Psoas muscle (tissue), 8 donors: ENCODE results near the gene MARK2. TPM values are rescaled to one million over a fixed set of nuclear protein-coding genes. Genes with fewer than 3 reads are reported as not detected.

Experiments used
- ATAC-seq, 4 donors: fragments of 200-7000 bp; cut with Tn5 transposase; one replicate each; pipeline ENCODE4 v1.9.1; 2020; ENCODE audit warnings: moderate library complexity in 3 of 4, mild to moderate bottlenecking in 2 of 4
- DNase-seq, 2 donors: peaks; one replicate each; pipeline ENCODE4 v3.0.0-alpha.2; 2020
- H3K27ac ChIP-seq: fragments of 200-600 bp; one replicate; pipeline ENCODE4 v1.8.0; 2022
- H3K27me3 ChIP-seq, 3 donors: fragments of 200-600 bp in 1 of 3; one replicate each; pipeline versions ENCODE4 v1.6.1 to v1.8.0; 2013 to 2022; ENCODE audit warnings: low read length in 2 of 3, mild to moderate bottlenecking in 2 of 3, moderate library complexity in 1 of 3; ENCODE audit not compliant: insufficient read depth in 3 of 3
- H3K36me3 ChIP-seq, 2 donors: fragments of 200-600 bp in 1 of 2; one replicate each; pipeline versions ENCODE4 v1.6.1 to v1.8.0; 2013 to 2022; ENCODE audit warnings: low read depth in 1 of 2, mild to moderate bottlenecking in 1 of 2, moderate library complexity in 1 of 2; ENCODE audit not compliant: insufficient read depth in 1 of 2
- H3K4me1 ChIP-seq: fragments of 200-600 bp; one replicate; pipeline ENCODE4 v1.8.0; 2022
- H3K4me3 ChIP-seq: fragments of 200-600 bp; one replicate; pipeline ENCODE4 v1.8.0; 2022; ENCODE audit warnings: mild to moderate bottlenecking
- H3K9me3 ChIP-seq: fragments of 200-600 bp; one replicate; pipeline ENCODE4 v1.8.0; 2022
- WGBS, 3 donors: extraction: QIAGEN DNeasy Blood & Tissue Kit; methylation state at CpG; one replicate each; pipeline versions ENCODE4 v1.1.6 to v1.1.7; 2013; 5-methylcytosine and 5-hydroxymethylcytosine counted together
- intact Hi-C, 2 donors: fragments of 100-400 bp; cut with DNase I; formaldehyde crosslinking; loops; one replicate each; pipeline versions ENCODE4 v1.11.0 to v1.14.2; 2022
- polyA plus RNA-seq, 3 donors: library from polyadenylated mRNA; stranded (reverse); fragments of 200-250 nt; gene quantifications; one replicate each; pipeline ENCODE4 v1.2.3, GENCODE V29; 2013
- total RNA-seq, 4 donors: library from RNA; stranded (reverse); fragmentation: NEBNext Ultra II Directional in 2 of 4; extraction: Animal tissue kit (Norgen Biotek cat#: 25700) in 2 of 4; gene quantifications; one replicate each; pipeline versions ENCODE4 v1.2.1 to v1.2.4, GENCODE V29; 2021 to 2023
- TF ChIP-seq, protein P1 (sequence below): fragments of 200-600 bp; IDR thresholded peaks from one replicate; pipeline ENCODE4 v1.8.0; 2022; ENCODE audit warnings: antibody characterized with exemption
- donor health status: healthy with polysubstance abuse.
- donor health status: DM: no; HTN: no; CAD: no; lungs with moderate emphysema.
- donor health status: Bipolar disorder and iron deficiency.
- donor health status: healthy.
- donor health status: DM: yes; HTN: yes; CAD: no.
- donor health status: DM: no; HTN: no; CAD: no.
- donor health status: DM: no; HTN: no; CAD: no.
- donor health status: DM: yes; HTN: yes; CAD: no.

Gene MARK2
- total and polyA plus RNA-seq, 7 donors, result 11.7 to 24.9 (median 22.2) TPM

GRCh38 chr11:63945477-63946163 is 106.7 kb downstream of the MARK2 start:
- DNase-seq, result peak; percentile 71 to 84
- Histone ChIP-seq H3K9me3 (no peaks in the 10 kb centered on the region), H3K36me3 (peaks cover 0 to 38% of the 10 kb centered on the region in 2 donors), H3K4me1 (peaks cover 22% of the 10 kb centered on the region), H3K27me3 (no peaks in the 10 kb centered on the region), H3K4me3 (peak overlapping the region; percentile 37), H3K27ac (peak overlapping the region; percentile 85)
- ATAC-seq, result peak; percentile 84 to 92 (median 88)
- TF ChIP-seq, protein P1, sequence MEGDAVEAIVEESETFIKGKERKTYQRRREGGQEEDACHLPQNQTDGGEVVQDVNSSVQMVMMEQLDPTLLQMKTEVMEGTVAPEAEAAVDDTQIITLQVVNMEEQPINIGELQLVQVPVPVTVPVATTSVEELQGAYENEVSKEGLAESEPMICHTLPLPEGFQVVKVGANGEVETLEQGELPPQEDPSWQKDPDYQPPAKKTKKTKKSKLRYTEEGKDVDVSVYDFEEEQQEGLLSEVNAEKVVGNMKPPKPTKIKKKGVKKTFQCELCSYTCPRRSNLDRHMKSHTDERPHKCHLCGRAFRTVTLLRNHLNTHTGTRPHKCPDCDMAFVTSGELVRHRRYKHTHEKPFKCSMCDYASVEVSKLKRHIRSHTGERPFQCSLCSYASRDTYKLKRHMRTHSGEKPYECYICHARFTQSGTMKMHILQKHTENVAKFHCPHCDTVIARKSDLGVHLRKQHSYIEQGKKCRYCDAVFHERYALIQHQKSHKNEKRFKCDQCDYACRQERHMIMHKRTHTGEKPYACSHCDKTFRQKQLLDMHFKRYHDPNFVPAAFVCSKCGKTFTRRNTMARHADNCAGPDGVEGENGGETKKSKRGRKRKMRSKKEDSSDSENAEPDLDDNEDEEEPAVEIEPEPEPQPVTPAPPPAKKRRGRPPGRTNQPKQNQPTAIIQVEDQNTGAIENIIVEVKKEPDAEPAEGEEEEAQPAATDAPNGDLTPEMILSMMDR, result peak; percentile 77
- 15 to 26% (median 19%) methylated on average over 14 of the region's 14 CpGs for WGBS, 3 donors
- intact Hi-C loops, result loop anchor here (1.0 to 5.0 kb wide), 5 partner anchors 27 to 178 kb away; partner anchors contain the start of genes ZFTA (in 2 of the 2) and MARK2 (in 1 of the 2)

- intact Hi-C loops, result no loop called here
- TF ChIP-seq, protein P1, result no peak
- Histone ChIP-seq H3K36me3 (peaks cover 3 to 75% of the 10 kb centered on the region in 2 donors), H3K9me3 (no peaks in the 10 kb centered on the region), H3K4me3 (no peak overlapping the region), H3K27me3 (no peaks in the 10 kb centered on the region), H3K27ac (no peak overlapping the region), H3K4me1 (no peaks in the 10 kb centered on the region)
- ATAC-seq (no peak), DNase-seq (no peak)
- whole genome bisulfite sequencing, 3 donors, result 83 to 85% (median 83%) methylated on average over 20 of the region's 20 CpGs
Measured at GRCh38 chr11:63951779-63952536, 113.0 kb downstream of the MARK2 start.

DNA sequence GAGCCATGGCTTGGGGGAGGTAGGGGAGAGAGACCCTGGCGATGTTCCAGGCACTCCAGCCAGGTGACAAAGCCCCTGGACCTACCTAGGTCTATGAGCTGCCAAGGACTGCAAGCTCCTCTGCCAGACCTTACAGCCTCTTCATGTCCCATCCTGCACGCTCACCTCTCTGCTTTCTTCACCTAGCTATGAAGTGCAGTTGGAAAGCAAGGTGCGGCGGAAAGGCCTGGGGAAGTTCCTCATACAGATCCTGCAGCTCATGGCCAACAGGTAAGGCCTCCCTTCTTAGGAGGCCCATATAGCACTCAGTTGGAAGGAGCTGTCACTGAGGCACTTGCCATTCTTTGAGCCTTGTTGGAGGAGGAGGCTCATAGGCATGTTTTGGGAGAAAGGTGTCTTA is 113.7 kb downstream of the MARK2 start:
- Histone ChIP-seq H3K4me3 (no peak overlapping the region), H3K27me3 (no peaks in the 10 kb centered on the region), H3K36me3 (peaks cover 3 to 69% of the 10 kb centered on the region in 2 donors), H3K4me1 (no peaks in the 10 kb centered on the region), H3K27ac (no peak overlapping the region), H3K9me3 (no peaks in the 10 kb centered on the region)
- intact Hi-C loops, result no loop called here
- ATAC-seq (no peak), DNase-seq (no peak)
- TF ChIP-seq, protein P1, result no peak
- WGBS, 3 donors, result 96 to 100% (median 98%) methylated on average over 4 of the region's 4 CpGs

DNA sequence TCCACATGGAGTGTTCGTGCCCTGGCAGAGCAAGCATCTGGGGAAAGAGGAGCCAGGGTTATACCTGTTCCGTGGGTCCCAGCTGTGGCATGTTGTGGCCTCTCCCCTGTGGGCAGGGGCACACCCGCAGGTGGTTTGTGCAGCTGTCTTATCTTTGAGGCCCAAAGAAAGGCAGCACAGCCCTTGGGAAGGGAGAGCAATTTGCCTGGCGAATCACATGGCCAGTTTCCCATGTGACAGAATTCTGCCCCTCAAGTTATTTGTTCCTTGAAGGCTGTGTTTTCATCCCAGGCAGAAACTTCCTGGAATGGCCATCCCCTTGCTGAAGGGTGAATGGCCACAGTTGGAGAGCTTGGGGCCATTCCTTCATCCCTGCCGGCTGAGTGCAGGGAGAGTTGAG is 119.1 kb downstream of the MARK2 start:
- TF ChIP-seq, protein P1, result no peak
- ATAC-seq, result no peak
- whole genome bisulfite sequencing, 3 donors, result 86 to 90% (median 88%) methylated on average over 5 of the region's 5 CpGs
- no peaks in the 10 kb centered on the region for H3K9me3 ChIP-seq
- intact Hi-C loops, result no loop called here
- DNase-seq, result no peak
- no peaks in the 10 kb centered on the region for H3K27me3 ChIP-seq
- H3K4me3 ChIP-seq, result no peak overlapping the region
- no peak overlapping the region for H3K27ac ChIP-seq
- H3K4me1 ChIP-seq, result no peaks in the 10 kb centered on the region
- peaks cover 3 to 35% of the 10 kb centered on the region in 2 donors for H3K36me3 ChIP-seq

Other genes with a start within 250 kb of the MARK2 start
- 100 to 1,000 TPM in 1 of 4 donors, 10 to 100 TPM in 3; 67.6 to 102 (median 83.6) TPM for gene PLAAT3, start 224.7 kb upstream of the MARK2 start, total RNA-seq
- gene PLAAT3, start 224.7 kb upstream of the MARK2 start, polyA plus RNA-seq, result 100 to 1,000 TPM in 1 of 3 donors, 10 to 100 TPM in 2; 50.0 to 115 (median 82.3) TPM
- 10 to 100 TPM in 3 of 4 donors, 1 to 10 TPM in 1; 9.4 to 12.2 (median 10.7) TPM for gene ATL3, start 167.7 kb upstream of the MARK2 start, total RNA-seq
- 1 to 10 TPM; 3.2 to 6.4 (median 3.3) TPM for gene ATL3, start 167.7 kb upstream of the MARK2 start, polyA plus RNA-seq
- gene RTN3, start 157.6 kb upstream of the MARK2 start, total RNA-seq, result 100 to 1,000 TPM in 1 of 4 donors, 10 to 100 TPM in 3; 40.5 to 110 (median 70.8) TPM
- 100 to 1,000 TPM in 1 of 3 donors, 10 to 100 TPM in 2; 35.3 to 162 (median 62.0) TPM for gene RTN3, start 157.6 kb upstream of the MARK2 start, polyA plus RNA-seq
- gene ZFTA, start 70.3 kb upstream of the MARK2 start, total RNA-seq, result 10 to 100 TPM in 1 of 4 donors, 1 to 10 TPM in 3; 4.4 to 10.9 (median 7.8) TPM
- 10 to 100 TPM in 1 of 3 donors, 1 to 10 TPM in 2; 2.1 to 14.7 (median 5.0) TPM for gene ZFTA, start 70.3 kb upstream of the MARK2 start, polyA plus RNA-seq
- gene SPINDOC, start 25.7 kb upstream of the MARK2 start, total RNA-seq, result 1 to 10 TPM; 3.8 to 8.8 (median 6.9) TPM
- gene SPINDOC, start 25.7 kb upstream of the MARK2 start, polyA plus RNA-seq, result 1 to 10 TPM; 2.7 to 4.7 (median 4.6) TPM
- gene RCOR2, start 78.1 kb downstream of the MARK2 start, total RNA-seq, result 1 to 10 TPM in 1 of 4 donors, under 1 TPM in 3; 0.25 to 2.1 (median 0.47) TPM
- under 1 TPM; 0.07 to 0.91 (median 0.77) TPM for gene RCOR2, start 78.1 kb downstream of the MARK2 start, polyA plus RNA-seq
- 10 to 100 TPM in 1 of 4 donors, 1 to 10 TPM in 3; 5.4 to 13.7 (median 7.8) TPM for gene NAA40, start 99.9 kb downstream of the MARK2 start, total RNA-seq
- 10 to 100 TPM in 1 of 3 donors, 1 to 10 TPM in 2; 4.6 to 10.5 (median 7.6) TPM for gene NAA40, start 99.9 kb downstream of the MARK2 start, polyA plus RNA-seq
- 100 to 1,000 TPM; 547 to 830 (median 614) TPM for gene COX8A, start 135.5 kb downstream of the MARK2 start, total RNA-seq
- gene COX8A, start 135.5 kb downstream of the MARK2 start, polyA plus RNA-seq, result 1,000 to 10,000 TPM; 1,239 to 1,847 (median 1,663) TPM
- 10 to 100 TPM; 39.4 to 47.8 (median 40.8) TPM for gene OTUB1, start 147.3 kb downstream of the MARK2 start, total RNA-seq
- gene OTUB1, start 147.3 kb downstream of the MARK2 start, polyA plus RNA-seq, result 10 to 100 TPM; 49.1 to 75.4 (median 72.7) TPM
- gene FLRT1, start 196.8 kb downstream of the MARK2 start, total RNA-seq, result under 1 TPM in 3 of 4 donors, not detected in 1; 0.08 to 0.10 (median 0.08) TPM
- under 1 TPM in 2 of 3 donors, not detected in 1; 0.03 to 0.05 TPM for gene FLRT1, start 196.8 kb downstream of the MARK2 start, polyA plus RNA-seq